ENCODE measurements around the gene ANKUB1.

DNA sequence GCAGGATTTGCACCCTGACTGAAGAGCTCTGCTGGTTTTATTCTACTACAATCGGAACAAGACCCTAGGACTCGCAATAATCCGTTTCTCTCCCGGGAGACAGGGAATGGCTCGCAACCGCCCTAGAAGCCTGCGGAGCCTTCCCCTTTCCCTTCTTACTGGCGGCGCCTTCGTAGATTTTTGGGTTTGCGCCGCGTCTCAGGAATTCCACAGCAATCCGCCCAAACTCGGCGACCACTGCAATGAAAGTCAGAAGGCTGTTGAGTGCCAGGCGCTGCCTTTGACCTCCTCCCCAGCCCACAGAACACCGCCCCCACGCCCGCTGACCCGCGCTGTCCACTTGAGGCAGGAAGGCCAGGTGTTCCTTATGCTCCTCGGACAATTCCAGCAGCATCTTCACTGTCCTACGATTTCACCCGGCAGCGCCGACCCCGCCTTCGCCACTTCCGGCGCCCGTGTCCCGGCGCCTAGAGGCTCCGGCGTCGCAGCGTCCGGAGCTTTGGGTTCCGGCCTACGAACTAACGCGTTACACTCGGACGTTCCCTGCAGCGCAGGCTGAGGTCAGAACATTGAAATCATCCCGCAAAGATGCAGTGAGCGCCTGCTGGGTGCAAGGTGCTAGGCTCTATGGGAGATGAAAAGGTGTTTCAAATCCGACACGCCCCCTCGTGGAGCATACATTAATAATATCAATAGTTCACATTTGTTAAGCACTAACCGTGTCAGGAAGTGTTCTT is 40.1 kb downstream of the ANKUB1 start, which contains the start of gene COMMD2:
- no peak; the same call in 1 of the 2 replicates for TF ChIP-seq SMAD3 (CRISPR knock-in tag; IDR thresholded peaks at IDR 0.05; ENCODE audit: borderline replicate concordance)
- TF ChIP-seq ZNF317 (CRISPR knock-in tag; IDR thresholded peaks at IDR 0.05; ENCODE audit: borderline replicate concordance, low read depth), result no peak

Data from WTC11 (cell line).